Psoas muscle (tissue), 8 donors: Measurements from ENCODE around the gene SYNGR2. TPM values are rescaled to one million over a fixed set of nuclear protein-coding genes. Genes with fewer than 3 reads are reported as not detected.

Source experiments
- ATAC-seq, 4 donors: fragments of 200-7000 bp; cut with Tn5 transposase; one replicate each; pipeline ENCODE4 v1.9.1; 2020; ENCODE audit warnings: moderate library complexity in 3 of 4, mild to moderate bottlenecking in 2 of 4
- DNase-seq, 2 donors: peaks; one replicate each; pipeline ENCODE4 v3.0.0-alpha.2; 2020
- H3K27ac ChIP-seq: fragments of 200-600 bp; one replicate; pipeline ENCODE4 v1.8.0; 2022
- H3K27me3 ChIP-seq, 3 donors: fragments of 200-600 bp in 1 of 3; one replicate each; pipeline versions ENCODE4 v1.6.1 to v1.8.0; 2013 to 2022; ENCODE audit warnings: low read length in 2 of 3, mild to moderate bottlenecking in 2 of 3, moderate library complexity in 1 of 3; ENCODE audit not compliant: insufficient read depth in 3 of 3
- H3K36me3 ChIP-seq, 2 donors: fragments of 200-600 bp in 1 of 2; one replicate each; pipeline versions ENCODE4 v1.6.1 to v1.8.0; 2013 to 2022; ENCODE audit warnings: low read depth in 1 of 2, mild to moderate bottlenecking in 1 of 2, moderate library complexity in 1 of 2; ENCODE audit not compliant: insufficient read depth in 1 of 2
- H3K4me1 ChIP-seq: fragments of 200-600 bp; one replicate; pipeline ENCODE4 v1.8.0; 2022
- H3K4me3 ChIP-seq: fragments of 200-600 bp; one replicate; pipeline ENCODE4 v1.8.0; 2022; ENCODE audit warnings: mild to moderate bottlenecking
- H3K9me3 ChIP-seq: fragments of 200-600 bp; one replicate; pipeline ENCODE4 v1.8.0; 2022
- WGBS, 3 donors: extraction: QIAGEN DNeasy Blood & Tissue Kit; methylation state at CpG; one replicate each; pipeline versions ENCODE4 v1.1.6 to v1.1.7; 2013; 5-methylcytosine and 5-hydroxymethylcytosine counted together
- intact Hi-C, 2 donors: fragments of 100-400 bp; cut with DNase I; formaldehyde crosslinking; loops; one replicate each; pipeline versions ENCODE4 v1.11.0 to v1.14.2; 2022
- polyA plus RNA-seq, 3 donors: library from polyadenylated mRNA; stranded (reverse); fragments of 200-250 nt; gene quantifications; one replicate each; pipeline ENCODE4 v1.2.3, GENCODE V29; 2013
- total RNA-seq, 4 donors: library from RNA; stranded (reverse); fragmentation: NEBNext Ultra II Directional in 2 of 4; extraction: Animal tissue kit (Norgen Biotek cat#: 25700) in 2 of 4; gene quantifications; one replicate each; pipeline versions ENCODE4 v1.2.1 to v1.2.4, GENCODE V29; 2021 to 2023
- TF ChIP-seq, protein P1 (sequence below): fragments of 200-600 bp; IDR thresholded peaks from one replicate; pipeline ENCODE4 v1.8.0; 2022; ENCODE audit warnings: antibody characterized with exemption
- donor health status: healthy with polysubstance abuse.
- donor health status: DM: no; HTN: no; CAD: no; lungs with moderate emphysema.
- donor health status: Bipolar disorder and iron deficiency.
- donor health status: healthy.
- donor health status: DM: yes; HTN: yes; CAD: no.
- donor health status: DM: no; HTN: no; CAD: no.
- donor health status: DM: no; HTN: no; CAD: no.
- donor health status: DM: yes; HTN: yes; CAD: no.

Gene SYNGR2
- total and polyA plus RNA-seq, 7 donors, result 61.7 to 313 (median 181) TPM

DNA sequence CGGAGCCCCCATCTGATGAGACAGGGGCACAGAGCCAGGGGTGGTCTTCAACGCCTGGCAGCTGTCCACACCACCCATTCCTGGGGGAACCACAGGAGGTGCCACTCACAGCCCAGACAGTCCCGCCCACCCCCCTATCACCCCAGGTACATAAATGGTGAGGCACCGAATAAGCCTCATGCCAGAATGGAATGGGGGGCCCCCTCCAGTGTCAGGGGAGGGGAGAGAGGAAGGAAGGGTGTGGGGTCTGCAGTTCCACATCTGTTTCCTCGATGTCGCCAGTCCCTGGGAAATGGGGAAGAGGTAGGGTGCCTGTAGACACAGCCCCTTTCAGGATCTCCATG is 41.5 kb upstream of the SYNGR2 start:
- Histone ChIP-seq H3K4me3 (peak overlapping the region; percentile 78), H3K27me3 (peaks cover 0 to 51% (median 16%) of the 10 kb centered on the region in 3 donors), H3K9me3 (no peaks in the 10 kb centered on the region), H3K4me1 (peaks cover 9% of the 10 kb centered on the region), H3K36me3 (no peaks in the 10 kb centered on the region), H3K27ac (peak overlapping the region; percentile 61)
- ATAC-seq (no peak), DNase-seq (no peak)
- WGBS, 3 donors, result 67 to 79% (median 71%) methylated on average over 6 of the region's 6 CpGs
- intact Hi-C loops, result no loop called here
- TF ChIP-seq, protein P1, sequence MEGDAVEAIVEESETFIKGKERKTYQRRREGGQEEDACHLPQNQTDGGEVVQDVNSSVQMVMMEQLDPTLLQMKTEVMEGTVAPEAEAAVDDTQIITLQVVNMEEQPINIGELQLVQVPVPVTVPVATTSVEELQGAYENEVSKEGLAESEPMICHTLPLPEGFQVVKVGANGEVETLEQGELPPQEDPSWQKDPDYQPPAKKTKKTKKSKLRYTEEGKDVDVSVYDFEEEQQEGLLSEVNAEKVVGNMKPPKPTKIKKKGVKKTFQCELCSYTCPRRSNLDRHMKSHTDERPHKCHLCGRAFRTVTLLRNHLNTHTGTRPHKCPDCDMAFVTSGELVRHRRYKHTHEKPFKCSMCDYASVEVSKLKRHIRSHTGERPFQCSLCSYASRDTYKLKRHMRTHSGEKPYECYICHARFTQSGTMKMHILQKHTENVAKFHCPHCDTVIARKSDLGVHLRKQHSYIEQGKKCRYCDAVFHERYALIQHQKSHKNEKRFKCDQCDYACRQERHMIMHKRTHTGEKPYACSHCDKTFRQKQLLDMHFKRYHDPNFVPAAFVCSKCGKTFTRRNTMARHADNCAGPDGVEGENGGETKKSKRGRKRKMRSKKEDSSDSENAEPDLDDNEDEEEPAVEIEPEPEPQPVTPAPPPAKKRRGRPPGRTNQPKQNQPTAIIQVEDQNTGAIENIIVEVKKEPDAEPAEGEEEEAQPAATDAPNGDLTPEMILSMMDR, result no peak

DNA sequence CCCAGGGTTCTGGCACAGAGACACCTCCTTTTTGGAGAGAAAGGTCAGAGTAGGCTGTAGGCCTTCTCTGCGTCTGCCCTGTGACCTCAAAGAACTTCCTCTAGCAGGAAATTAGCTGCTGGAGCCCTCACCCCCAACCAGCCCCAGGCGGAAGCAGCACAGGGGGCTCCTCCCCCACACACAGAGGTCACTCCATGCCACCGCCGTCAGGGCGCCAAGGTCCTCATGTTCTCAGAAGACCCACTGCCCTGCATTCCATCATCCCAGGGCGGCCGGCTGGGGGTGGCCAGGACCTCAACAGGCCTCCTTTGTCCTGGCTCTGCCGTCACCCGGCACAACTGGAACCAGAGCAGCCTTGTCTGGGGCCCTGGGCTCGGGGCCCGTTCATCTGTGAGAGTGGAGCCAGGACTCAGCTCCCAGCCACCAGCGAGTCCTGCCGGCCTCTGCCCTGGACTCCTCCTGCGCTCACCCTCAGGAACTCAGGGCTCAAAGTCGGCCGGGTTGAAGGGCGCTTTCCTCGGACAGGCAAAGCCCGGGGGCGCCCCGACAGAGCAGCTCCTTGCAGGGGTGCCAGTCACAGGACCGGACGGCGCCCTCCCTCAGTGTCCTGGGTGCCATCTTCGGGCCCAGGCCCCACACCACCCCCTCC is 41.0 kb upstream of the SYNGR2 start:
- TF ChIP-seq, protein P1, result no peak

DNA sequence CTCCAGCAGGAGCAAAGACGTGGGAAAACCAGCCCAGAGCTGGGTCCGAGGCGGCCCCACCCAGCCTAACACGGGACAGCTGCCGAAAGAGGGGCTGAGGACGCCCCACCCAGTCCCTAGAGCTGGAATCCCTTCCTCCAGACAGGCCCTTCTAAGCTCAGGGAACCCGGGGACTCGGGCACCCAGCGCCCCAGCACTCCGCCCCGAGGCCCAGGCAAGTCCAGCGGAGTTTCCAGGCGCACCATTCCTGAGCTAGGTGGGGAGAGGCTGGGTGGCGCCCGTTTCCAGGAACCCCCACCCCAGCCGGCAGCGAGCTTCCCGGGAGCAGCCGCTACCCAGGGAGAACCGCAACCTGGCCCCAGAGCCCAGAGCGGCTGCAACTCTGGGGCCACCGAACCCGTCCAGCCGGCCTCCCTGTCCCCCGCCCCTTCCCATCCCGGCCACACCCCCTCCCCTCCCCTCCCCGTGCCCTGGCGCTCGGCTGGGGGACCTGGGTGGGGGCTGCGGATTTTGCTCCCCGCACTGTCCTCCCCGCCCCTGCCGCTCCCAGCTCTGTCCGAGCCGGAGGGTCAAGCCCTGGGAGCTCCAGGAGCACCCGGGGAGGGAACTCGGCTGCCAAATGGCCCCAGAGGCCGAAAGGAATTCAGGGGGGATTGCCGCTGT is 40.4 kb upstream of the SYNGR2 start:
- WGBS, 3 donors, result 3% methylated on average over 22 to 39 of the region's 39 CpGs
- Histone ChIP-seq H3K4me3 (peak overlapping the region; percentile 78), H3K27me3 (peaks cover 0 to 57% (median 16%) of the 10 kb centered on the region in 3 donors), H3K27ac (peak overlapping the region; percentile 61), H3K36me3 (no peaks in the 10 kb centered on the region), H3K9me3 (no peaks in the 10 kb centered on the region), H3K4me1 (peaks cover 9% of the 10 kb centered on the region)
- TF ChIP-seq, protein P1, result no peak
- intact Hi-C loops, result no loop called here
- DNase-seq (no peak), ATAC-seq (peak; percentile 6 to 33 (median 26))

More for the DNA sequence above, 41.0 kb upstream of the SYNGR2 start:
- ATAC-seq (peak; percentile 20 to 46 (median 36)), DNase-seq (peak; percentile 63 to 82)
- Histone ChIP-seq H3K27me3 (peaks cover 0 to 56% (median 16%) of the 10 kb centered on the region in 3 donors), H3K4me3 (peak overlapping the region; percentile 78), H3K9me3 (no peaks in the 10 kb centered on the region), H3K4me1 (peaks cover 9% of the 10 kb centered on the region), H3K36me3 (no peaks in the 10 kb centered on the region), H3K27ac (peak overlapping the region; percentile 61)
- intact Hi-C loops, result no loop called here
- WGBS, 3 donors, result 11 to 28% (median 13%) methylated on average over 23 to 25 of the region's 25 CpGs

DNA sequence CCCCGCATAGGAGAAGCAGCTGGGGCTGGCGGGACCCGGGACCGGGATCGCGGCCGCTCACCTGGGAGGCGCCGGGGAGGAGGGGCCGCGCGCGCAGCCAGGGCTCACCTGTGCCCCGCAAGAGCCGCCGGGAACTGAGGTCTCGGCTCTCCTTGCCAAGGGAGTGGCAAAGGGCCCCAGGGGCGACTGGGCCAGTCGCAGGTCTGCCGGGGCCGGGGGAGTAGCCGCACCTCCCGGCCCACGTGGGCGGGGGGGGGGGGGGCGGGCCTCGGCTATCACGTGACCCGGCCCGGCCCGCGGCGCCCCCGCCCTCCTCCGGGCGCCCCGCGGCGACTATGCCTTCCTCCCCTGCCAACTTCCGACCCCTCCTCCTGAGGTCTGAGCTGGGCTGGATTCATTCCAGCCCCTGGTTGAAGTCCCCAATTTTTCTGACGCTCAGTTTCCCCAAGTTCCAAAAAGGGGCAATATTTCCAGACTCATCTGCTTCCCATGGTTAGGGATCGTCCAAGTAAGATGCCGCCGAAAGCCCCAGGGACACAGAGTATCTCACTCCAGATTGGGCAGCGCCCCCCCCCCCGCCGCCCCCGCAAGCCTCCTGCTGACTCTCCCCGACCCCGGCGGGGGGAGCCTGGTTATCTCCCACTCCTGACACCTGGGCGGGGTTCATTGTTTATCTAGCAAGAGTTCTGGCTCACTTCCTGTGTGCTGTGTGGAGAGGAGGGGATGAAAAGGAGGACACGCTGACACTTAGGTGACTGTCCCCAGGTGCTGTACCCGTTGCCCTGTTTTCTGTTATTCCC is 39.6 kb upstream of the SYNGR2 start, which contains the start of gene TMC6:
TMC6 (minus strand) TSS at position 205 of the 800 bp plus-strand sequence. CDS start 1,923 bp downstream, outside the sequence.
- H3K36me3 ChIP-seq, result no peaks in the 10 kb centered on the region
- peak; percentile 19 to 58 (median 28) for ATAC-seq
- H3K9me3 ChIP-seq, result no peaks in the 10 kb centered on the region
- peaks cover 0 to 57% (median 16%) of the 10 kb centered on the region in 3 donors for H3K27me3 ChIP-seq
- H3K4me1 ChIP-seq, result peaks cover 9% of the 10 kb centered on the region
- peak within 1 kb of the TSS; percentile 78 for H3K4me3 ChIP-seq
- H3K27ac ChIP-seq, result peak within 1 kb of the TSS; percentile 61
- 8 to 11% (median 9%) methylated on average over 25 to 54 of the region's 54 CpGs for WGBS, 3 donors
- peak in 1 of 2 donors; percentile 64 for DNase-seq
- intact Hi-C loops, result no loop called here
- TF ChIP-seq, protein P1, result no peak
